SU-DHL-6 (cell line): ENCODE results near the gene COL1A2.

Experiments
- H2AFZ ChIP-seq: fragments of 200-600 bp; sonication (generic); 2 replicates; pipeline ENCODE4 v1.6.1; 2014; ENCODE audit warnings: low read depth, mild to moderate bottlenecking, moderate library complexity, mixed read lengths, antibody characterized with exemption, low read length; ENCODE audit not compliant: severe bottlenecking
- H3F3A ChIP-seq: fragments of 200-600 bp; shearing (Covaris generic); 2 replicates; pipeline ENCODE4 v1.6.0; 2016; ENCODE audit warnings: antibody characterized with exemption, mild to moderate bottlenecking; ENCODE audit not compliant: insufficient read depth
- H3K27ac ChIP-seq: fragments of 200-600 bp; sonication (generic); 2 replicates; pipeline ENCODE4 v1.5.1; 2016; ENCODE audit warnings: low read depth, mild to moderate bottlenecking, low read length, moderate library complexity, mixed read lengths
- H3K27me3 ChIP-seq: fragments of 200-600 bp; sonication (generic), shearing (Covaris generic); 2 replicates; pipeline ENCODE4 v1.6.0; 2014; ENCODE audit warnings: mild to moderate bottlenecking, low read length
- H3K36me3 ChIP-seq: fragments of 200-600 bp; sonication (generic); 2 replicates; pipeline ENCODE4 v1.6.1; 2014; ENCODE audit warnings: mild to moderate bottlenecking, low read length, mixed read lengths
- H3K4me2 ChIP-seq: fragments of 300-600, 200-600 bp; shearing (Covaris generic), sonication (generic); 2 replicates; pipeline ENCODE4 v1.6.0; 2014; ENCODE audit warnings: low read length, low read depth, mild to moderate bottlenecking; ENCODE audit not compliant: poor library complexity, severe bottlenecking
- H3K4me3 ChIP-seq: fragments of 200-600 bp; sonication (generic); 2 replicates; pipeline ENCODE4 v1.5.1; 2014; ENCODE audit warnings: antibody characterized with exemption, low read length, mild to moderate bottlenecking, mixed read lengths; ENCODE audit not compliant: insufficient read depth, poor library complexity, severe bottlenecking
- H3K79me2 ChIP-seq: fragments of 200-600 bp; sonication (generic); 2 replicates; pipeline ENCODE4 v1.6.1; 2014; ENCODE audit warnings: mild to moderate bottlenecking, low read length, moderate library complexity; ENCODE audit not compliant: insufficient read depth
- H3K9ac ChIP-seq: fragments of 200-600 bp; sonication (generic); 2 replicates; pipeline ENCODE4 v1.7.0; 2014; ENCODE audit warnings: mild to moderate bottlenecking, low read length
- H3K9me2 ChIP-seq: fragments of 200-600 bp; sonication (generic); replicated peaks from 2 replicates; pipeline ENCODE4 v1.6.1; 2014; ENCODE audit warnings: low read length; ENCODE audit not compliant: insufficient read depth
- H3K9me3 ChIP-seq: fragments of 200-600 bp; sonication (generic); 2 replicates; pipeline ENCODE4 v1.6.1; 2014; ENCODE audit warnings: low read length, mixed read lengths; ENCODE audit not compliant: insufficient read depth
- H4K20me1 ChIP-seq: fragments of 200-600 bp; sonication (generic); 2 replicates; pipeline ENCODE4 v1.6.1; 2014; ENCODE audit warnings: low read depth, mild to moderate bottlenecking, antibody characterized with exemption, low read length, moderate library complexity, mixed read lengths
- EZH2phosphoT487 ChIP-seq: fragments of 200-600 bp; sonication (generic), shearing (Covaris generic); conservative IDR thresholded peaks from 2 replicates; pipeline ENCODE4 v1.6.1; 2018; ENCODE audit warnings: mild to moderate bottlenecking, antibody characterized with exemption, low read length, moderate library complexity, mixed read lengths
- TF ChIP-seq, protein P1 (sequence below): fragments of 200-600 bp; sonication (generic); IDR thresholded peaks from one replicate; pipeline ENCODE4 v1.5.1; 2017; ENCODE audit warnings: antibody characterized with exemption, mild to moderate bottlenecking, low read length, moderate library complexity; ENCODE audit not compliant: insufficient read depth, poor library complexity, severe bottlenecking

The COL1A2 gene

DNA sequence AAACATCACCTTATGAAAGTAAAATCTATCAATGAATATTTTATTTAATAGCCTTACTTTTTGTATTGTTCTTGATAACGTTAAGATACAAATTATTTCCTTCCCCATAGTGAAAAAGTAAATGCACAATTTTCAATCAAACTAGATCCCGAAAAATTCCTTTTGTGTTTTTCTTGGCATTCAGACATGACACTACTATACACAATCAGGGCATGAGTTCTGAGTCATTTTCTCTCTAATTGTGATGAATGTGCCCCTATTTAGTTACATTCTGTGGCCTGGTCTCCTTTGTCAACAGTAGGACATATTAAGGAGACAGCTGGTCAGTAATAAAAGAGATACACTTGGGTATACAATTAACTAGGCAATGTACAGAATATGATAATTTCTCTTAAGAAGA, 19.8 kb downstream of the COL1A2 start:
- H3K4me3 ChIP-seq = no peak overlapping the region
- H3K9ac ChIP-seq = no peak overlapping the region
- no peaks in the 10 kb centered on the region for H3K36me3 ChIP-seq
- no peaks in the 10 kb centered on the region for H3K9me2 ChIP-seq
- no peaks in the 10 kb centered on the region; the same call in 1 of the 2 replicates for H4K20me1 ChIP-seq
- no peaks in the 10 kb centered on the region for H3K27me3 ChIP-seq
- H3K9me3 ChIP-seq = no peaks in the 10 kb centered on the region
- no peak overlapping the region for H3K4me2 ChIP-seq
- no peaks in the 10 kb centered on the region for H3F3A ChIP-seq
- no peak overlapping the region for H3K27ac ChIP-seq
- H3K79me2 ChIP-seq = no peaks in the 10 kb centered on the region
- TF ChIP-seq, protein P1, sequence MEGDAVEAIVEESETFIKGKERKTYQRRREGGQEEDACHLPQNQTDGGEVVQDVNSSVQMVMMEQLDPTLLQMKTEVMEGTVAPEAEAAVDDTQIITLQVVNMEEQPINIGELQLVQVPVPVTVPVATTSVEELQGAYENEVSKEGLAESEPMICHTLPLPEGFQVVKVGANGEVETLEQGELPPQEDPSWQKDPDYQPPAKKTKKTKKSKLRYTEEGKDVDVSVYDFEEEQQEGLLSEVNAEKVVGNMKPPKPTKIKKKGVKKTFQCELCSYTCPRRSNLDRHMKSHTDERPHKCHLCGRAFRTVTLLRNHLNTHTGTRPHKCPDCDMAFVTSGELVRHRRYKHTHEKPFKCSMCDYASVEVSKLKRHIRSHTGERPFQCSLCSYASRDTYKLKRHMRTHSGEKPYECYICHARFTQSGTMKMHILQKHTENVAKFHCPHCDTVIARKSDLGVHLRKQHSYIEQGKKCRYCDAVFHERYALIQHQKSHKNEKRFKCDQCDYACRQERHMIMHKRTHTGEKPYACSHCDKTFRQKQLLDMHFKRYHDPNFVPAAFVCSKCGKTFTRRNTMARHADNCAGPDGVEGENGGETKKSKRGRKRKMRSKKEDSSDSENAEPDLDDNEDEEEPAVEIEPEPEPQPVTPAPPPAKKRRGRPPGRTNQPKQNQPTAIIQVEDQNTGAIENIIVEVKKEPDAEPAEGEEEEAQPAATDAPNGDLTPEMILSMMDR = no peak
- TF ChIP-seq EZH2phosphoT487 = no peak
- no peak overlapping the region for H2AFZ ChIP-seq

- Histone ChIP-seq H3K27ac (no peak overlapping the region), H3K9me2 (no peaks in the 10 kb centered on the region), H3K9me3 (no peaks in the 10 kb centered on the region), H3K27me3 (no peaks in the 10 kb centered on the region), H3K9ac (no peak overlapping the region), H2AFZ (no peak overlapping the region), H3K4me3 (no peak overlapping the region), H3K36me3 (no peaks in the 10 kb centered on the region), H4K20me1 (no peaks in the 10 kb centered on the region; the same call in 1 of the 2 replicates), H3F3A (no peaks in the 10 kb centered on the region), H3K4me2 (no peak overlapping the region), H3K79me2 (no peaks in the 10 kb centered on the region)
- no peak for TF ChIP-seq EZH2phosphoT487
- TF ChIP-seq, protein P1 = no peak
Observed at GRCh38 chr7:94414980-94415379, 20.3 kb downstream of the COL1A2 start.

DNA sequence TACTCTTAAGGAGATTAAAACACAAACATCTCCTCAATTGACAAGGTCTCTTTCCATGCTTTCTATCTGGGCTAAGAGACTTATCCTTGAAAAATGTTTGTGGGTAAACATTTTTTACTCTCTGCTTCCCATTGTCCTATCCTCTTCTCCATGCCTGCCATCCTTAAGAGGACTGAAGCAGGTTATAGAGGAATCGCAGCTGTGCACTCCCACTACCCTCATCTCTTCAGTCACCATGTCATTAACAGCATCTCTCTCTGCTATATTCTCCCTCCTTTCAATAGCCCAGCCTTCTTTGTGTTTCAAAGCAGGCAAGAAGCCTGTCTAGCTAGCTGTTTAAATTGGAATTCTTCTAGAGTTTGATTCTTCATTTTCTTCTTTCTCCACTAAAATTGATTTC, 22.6 kb downstream of the COL1A2 start:
- H3K4me2 ChIP-seq = no peak overlapping the region
- TF ChIP-seq, protein P1 = no peak
- H3F3A ChIP-seq = no peaks in the 10 kb centered on the region
- no peak overlapping the region for H3K4me3 ChIP-seq
- H3K36me3 ChIP-seq = no peaks in the 10 kb centered on the region
- H3K9me2 ChIP-seq = no peaks in the 10 kb centered on the region
- H3K9ac ChIP-seq = no peak overlapping the region
- no peaks in the 10 kb centered on the region for H3K9me3 ChIP-seq
- no peak overlapping the region for H2AFZ ChIP-seq
- no peaks in the 10 kb centered on the region for H3K79me2 ChIP-seq
- H3K27ac ChIP-seq = no peak overlapping the region
- H4K20me1 ChIP-seq = no peaks in the 10 kb centered on the region; the same call in 1 of the 2 replicates
- no peaks in the 10 kb centered on the region for H3K27me3 ChIP-seq
